H1 (cell line): ENCODE results near the gene JUP. TPM values are rescaled to one million over a fixed set of nuclear protein-coding genes. Genes with fewer than 3 reads are reported as not detected.

Experiments
- CTCF ChIA-PET: fragments of 300-600 bp; sonication (Branson Sonifier 250); formaldehyde crosslinking; loops from one replicate; lab custom pipeline; 2021; ENCODE audit not compliant: partially characterized antibody; lab: Charles Lee
- POLR2A ChIA-PET: fragments of 300-600 bp; sonication (Branson Sonifier 250); formaldehyde crosslinking; loops from one replicate; lab custom pipeline; 2021; ENCODE audit warnings: inconsistent platforms; ENCODE audit not compliant: partially characterized antibody; lab: Charles Lee
- DNase-seq, 2 experiments: peaks; one replicate each; pipeline versions ENCODE4 v3.0.0 to v3.0.0-alpha.2; 2010 to 2022; ENCODE audit warnings: low spot score in 2 of 2, low read depth in 1 of 2, mixed read lengths in 1 of 2
- FAIRE-seq: peaks from 2 replicates; lab custom pipeline; 2011; peaks lifted over from hg19 to GRCh38; lab: Jason Lieb, UNC
- H2AFZ ChIP-seq: 2 replicates; pipeline ENCODE4 v1.8.1; 2012; ENCODE audit warnings: low read length, inconsistent platforms
- H2AK5ac ChIP-seq: 2 replicates; pipeline ENCODE4 v1.6.1; 2013; ENCODE audit warnings: low read depth, low read length
- H2BK120ac ChIP-seq: replicated peaks from 2 replicates; pipeline ENCODE3; 2013; ENCODE audit warnings: low read depth, low read length, inconsistent platforms
- H2BK12ac ChIP-seq: 2 replicates; pipeline ENCODE4 v1.6.1; 2013; ENCODE audit warnings: low read depth, low read length
- H2BK15ac ChIP-seq: 2 replicates; pipeline ENCODE4 v1.6.1; 2013; ENCODE audit warnings: low read length
- H2BK20ac ChIP-seq: 2 replicates; pipeline ENCODE4 v1.6.1; 2013; ENCODE audit warnings: low read length
- H2BK5ac ChIP-seq: 2 replicates; pipeline ENCODE4 v1.6.1; 2013; ENCODE audit warnings: low read depth, low read length
- H3K14ac ChIP-seq: 2 replicates; pipeline ENCODE4 v1.6.1; 2013; ENCODE audit warnings: inconsistent platforms; ENCODE audit not compliant: insufficient read length
- H3K18ac ChIP-seq: 2 replicates; pipeline ENCODE4 v1.6.1; 2013; ENCODE audit warnings: low read length; ENCODE audit errors: extremely low read depth
- H3K23ac ChIP-seq: 2 replicates; pipeline ENCODE4 v1.6.1; 2013; ENCODE audit warnings: inconsistent platforms; ENCODE audit not compliant: insufficient read length
- H3K23me2 ChIP-seq: 2 replicates; pipeline ENCODE4 v1.6.1; 2013; ENCODE audit warnings: low read depth, low read length
- H3K27ac ChIP-seq: 2 replicates; pipeline ENCODE4 v1.6.1; 2011; ENCODE audit warnings: low read depth, low read length, inconsistent platforms
- H3K27me3 ChIP-seq, 4 experiments: replicated peaks in 1 of 4; 1 replicate in 1 of 4; 2 replicates in 3 of 4; pipeline versions ENCODE4 v1.6.1 to v1.8.1; 2011 to 2013; ENCODE audit warnings: low read length in 3 of 4, mild to moderate bottlenecking in 3 of 4, inconsistent platforms in 2 of 4, mixed read lengths in 2 of 4, moderate library complexity in 1 of 4; ENCODE audit not compliant: control insufficient read depth in 3 of 4, insufficient read depth in 3 of 4; ENCODE audit errors: extremely low read depth in 1 of 4
- H3K36me3 ChIP-seq, 4 experiments: 2 replicates each; pipeline versions ENCODE4 v1.6.1 to v1.8.1; 2011 to 2013; ENCODE audit warnings: mild to moderate bottlenecking in 4 of 4, low read length in 3 of 4, moderate library complexity in 2 of 4, control low read depth in 1 of 4, inconsistent platforms in 1 of 4; ENCODE audit not compliant: insufficient read depth in 4 of 4, control insufficient read depth in 2 of 4
- H3K4ac ChIP-seq: replicated peaks from 2 replicates; pipeline ENCODE3; 2013; ENCODE audit warnings: low read length, low read depth, mixed read lengths, inconsistent platforms; ENCODE audit not compliant: insufficient read length
- H3K4me1 ChIP-seq, 4 experiments: replicated peaks in 1 of 4; 1 replicate in 1 of 4; 2 replicates in 3 of 4; pipeline versions ENCODE4 v1.6.1 to v1.8.1; 2011 to 2013; ENCODE audit warnings: low read length in 3 of 4, inconsistent platforms in 2 of 4, mixed read lengths in 1 of 4; ENCODE audit not compliant: insufficient read depth in 4 of 4, control insufficient read depth in 3 of 4
- H3K4me2 ChIP-seq, 2 experiments: 2 replicates each; pipeline versions ENCODE4 v1.6.1 to v1.8.1; 2011 to 2013; ENCODE audit warnings: low read depth in 2 of 2, low read length in 2 of 2, control low read depth in 1 of 2, inconsistent platforms in 1 of 2, mild to moderate bottlenecking in 1 of 2; ENCODE audit not compliant: insufficient read depth in 1 of 2
- H3K4me3 ChIP-seq, 4 experiments: fragments of 200-600, 300-600 bp in 1 of 4; sonication (generic), shearing (Covaris generic), sonication (Bioruptor Twin) in 1 of 4; 2 replicates each; pipeline versions ENCODE4 v1.5.1 to v1.8.1; 2011 to 2016; ENCODE audit warnings: low read length in 4 of 4, low read depth in 3 of 4, control low read depth in 2 of 4, inconsistent platforms in 2 of 4, mild to moderate bottlenecking in 2 of 4, mixed read lengths in 1 of 4, moderate library complexity in 1 of 4; ENCODE audit not compliant: insufficient read depth in 2 of 4; ENCODE audit errors: extremely low read depth in 1 of 4
- H3K56ac ChIP-seq: replicated peaks from 2 replicates; pipeline ENCODE3; 2013; ENCODE audit warnings: low read depth, mild to moderate bottlenecking, mixed read lengths, low read length, inconsistent platforms; ENCODE audit not compliant: insufficient read length
- H3K79me1 ChIP-seq: 2 replicates; pipeline ENCODE4 v1.6.1; 2013; ENCODE audit warnings: low read depth, low read length, control low read depth
- H3K79me2 ChIP-seq, 2 experiments: 2 replicates each; pipeline versions ENCODE4 v1.6.1 to v1.8.1; 2012 to 2013; ENCODE audit warnings: low read length in 2 of 2, mild to moderate bottlenecking in 2 of 2, inconsistent platforms in 1 of 2; ENCODE audit not compliant: insufficient read depth in 2 of 2, control insufficient read depth in 1 of 2
- H3K9ac ChIP-seq, 4 experiments: replicated peaks in 1 of 4; 1 replicate in 1 of 4; 2 replicates in 3 of 4; pipeline versions ENCODE4 v1.6.1 to v1.8.1; 2011 to 2013; ENCODE audit warnings: low read depth in 3 of 4, low read length in 3 of 4, control low read depth in 2 of 4, mild to moderate bottlenecking in 2 of 4, moderate library complexity in 2 of 4, inconsistent platforms in 1 of 4; ENCODE audit errors: extremely low read depth in 1 of 4
- H3K9me3 ChIP-seq, 2 experiments: 2 replicates each; pipeline versions ENCODE4 v1.6.1 to v1.8.1; 2012 to 2013; ENCODE audit warnings: mild to moderate bottlenecking in 2 of 2, moderate library complexity in 2 of 2, control low read depth in 1 of 2, inconsistent platforms in 1 of 2, low read depth in 1 of 2, low read length in 1 of 2, mixed read lengths in 1 of 2; ENCODE audit not compliant: insufficient read depth in 2 of 2
- H4K20me1 ChIP-seq, 2 experiments: replicated peaks in 1 of 2; 2 replicates each; pipeline versions ENCODE3 to v1.8.1; 2011 to 2013; ENCODE audit warnings: inconsistent platforms in 2 of 2, low read length in 2 of 2, mild to moderate bottlenecking in 1 of 2; ENCODE audit not compliant: insufficient read depth in 2 of 2, control insufficient read depth in 1 of 2
- H4K5ac ChIP-seq: 2 replicates; pipeline ENCODE4 v1.6.1; 2013; ENCODE audit warnings: low read length, low read depth, mixed read lengths, inconsistent platforms; ENCODE audit not compliant: insufficient read length
- H4K8ac ChIP-seq: 2 replicates; pipeline ENCODE4 v1.8.0; 2013; ENCODE audit warnings: mild to moderate bottlenecking, moderate library complexity, low read length, inconsistent platforms; ENCODE audit not compliant: insufficient read depth; ENCODE audit errors: extremely low read depth
- H4K91ac ChIP-seq: replicated peaks from 2 replicates; pipeline ENCODE3; 2013; ENCODE audit warnings: low read length, mixed read lengths, inconsistent platforms; ENCODE audit not compliant: insufficient read length
- HDAC2 ChIP-seq, 2 experiments: fragments of 300-600 bp in 1 of 2; sonication (generic) in 1 of 2; IDR thresholded peaks; 2 replicates each; pipeline ENCODE4 v1.6.1; 2011 to 2012; ENCODE audit warnings: low read depth in 2 of 2, low read length in 2 of 2, mild to moderate bottlenecking in 2 of 2, moderate library complexity in 2 of 2, borderline replicate concordance in 1 of 2, inconsistent platforms in 1 of 2
- NANOG ChIP-seq: IDR thresholded peaks from 2 replicates; pipeline ENCODE4 v1.6.1; 2011; ENCODE audit warnings: low read length, low read depth, mild to moderate bottlenecking, inconsistent platforms; ENCODE audit not compliant: insufficient read depth, poor library complexity, severe bottlenecking
- RAD21 ChIP-seq, 2 experiments: IDR thresholded peaks in 1 of 2; conservative IDR thresholded peaks in 1 of 2; 2 replicates each; pipeline ENCODE4 v1.6.1; 2011; ENCODE audit warnings: low read depth in 2 of 2, low read length in 2 of 2, improper control_type of control experiment in 1 of 2, inconsistent platforms in 1 of 2, mild to moderate bottlenecking in 1 of 2, moderate library complexity in 1 of 2
- SP2 ChIP-seq: IDR thresholded peaks from 2 replicates; pipeline ENCODE4 v1.6.1; 2012; ENCODE audit warnings: mild to moderate bottlenecking, low read length, inconsistent platforms
- TEAD4 ChIP-seq: IDR thresholded peaks from 2 replicates; pipeline ENCODE4 v1.6.1; 2012; ENCODE audit warnings: low read depth, low read length, inconsistent platforms, mixed read lengths
- WGBS, 2 experiments: shearing (Covaris generic) in 1 of 2; methylation state at CpG; one replicate each; pipeline versions ENCODE4 v1.1.6 to v1.1.7; 2013 to 2015; ENCODE audit warnings: low lambda C conversion rate in 2 of 2, mixed read lengths in 2 of 2, inconsistent platforms in 1 of 2, low coverage in 1 of 2, missing lambda C conversion rate in 1 of 2; ENCODE audit not compliant: insufficient replicate concordance in 2 of 2, insufficient coverage in 1 of 2, insufficient read length in 1 of 2; ENCODE audit errors: extremely low coverage in 1 of 2, missing lambda C conversion rate in 1 of 2; 5-methylcytosine and 5-hydroxymethylcytosine counted together
- polyA plus RNA-seq, 7 experiments: library from polyadenylated mRNA; depleted of rRNA in 3 of 7; stranded (reverse) in 5 of 7; unstranded in 2 of 7; fragments of >200 nt in 5 of 7; fragments of 200-250 nt in 2 of 7; gene quantifications; 1 replicate in 5 of 7; 2 replicates in 1 of 7; 4 replicates in 1 of 7; pipeline versions ENCODE4 v1.2.1 to v1.2.3, GENCODE V29; 2011 to 2013; ENCODE audit warnings: missing spikeins in 2 of 7, mixed read lengths in 2 of 7
- total RNA-seq: library from RNA; stranded (reverse); fragmentation: NEBNext Ultra II Directional; extraction: Animal tissue kit (Norgen Biotek cat#: 25700); gene quantifications from 2 replicates; pipeline ENCODE4 v1.2.1, GENCODE V29; 2021
- TF ChIP-seq, protein P1 (sequence below), 3 experiments: IDR thresholded peaks; 1 replicate in 2 of 3; 2 replicates in 1 of 3; pipeline versions ENCODE4 v1.5.1 to v1.6.1; 2011; ENCODE audit warnings: low read length in 3 of 3, mild to moderate bottlenecking in 3 of 3, inconsistent platforms in 2 of 3, low read depth in 1 of 3, moderate library complexity in 1 of 3; ENCODE audit not compliant: insufficient read depth in 1 of 3; ENCODE audit errors: control extremely low read depth in 1 of 3

The JUP gene
- total and polyA plus RNA-seq, 2 of the 8 experiments (the other 6 are each of a cell fraction or from before 2014, with no cell fraction given) = 62.8 to 102 TPM

DNA sequence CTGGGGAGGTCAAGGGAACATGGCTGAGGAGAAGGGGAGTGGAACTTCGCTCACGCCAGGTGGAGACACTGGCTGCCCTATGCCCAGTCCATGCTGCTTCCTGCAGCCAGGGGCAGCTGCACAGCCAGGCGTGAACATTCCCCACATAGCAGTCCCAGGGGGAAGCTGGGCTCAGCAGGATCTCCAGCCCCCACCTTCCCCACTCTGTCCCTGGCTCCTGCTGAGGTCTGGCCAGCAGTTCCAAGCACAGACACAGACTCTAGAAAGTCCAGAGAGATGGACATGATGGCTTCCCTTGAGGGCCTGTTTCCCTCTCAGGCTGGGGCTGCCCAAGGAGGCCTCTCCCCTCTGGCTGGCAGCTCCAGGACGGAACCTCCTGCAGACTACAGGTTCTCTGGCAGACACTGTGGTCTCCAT is 9.3 kb downstream of the JUP start:
- Histone ChIP-seq H3K9ac (no peak overlapping the region), H3K4me2 (no peak overlapping the region), H3K9me3 (no peaks in the 10 kb centered on the region), H3K27me3 (no peaks in the 10 kb centered on the region), H2BK20ac (0 out of 2 replicates have a peak overlapping the region, but pooled peaks have one; percentile 75), H4K91ac (peak overlapping the region; percentile 72), H3K23me2 (no peaks in the 10 kb centered on the region), H4K8ac (peak overlapping the region; percentile 23; the same call in 1 of the 2 replicates), H3K79me1 (peaks cover 17% of the 10 kb centered on the region), H2AFZ (no peak overlapping the region), H4K5ac (no peak overlapping the region), H4K20me1 (peaks cover 6 to 19% of the 10 kb centered on the region in 2 experiments), H3K79me2 (peaks cover 0 to 60% of the 10 kb centered on the region in 2 experiments; a peak in 3 of 4 replicates), H3K4me1 (peaks cover 0 to 51% (median 29%) of the 10 kb centered on the region in 4 experiments; a peak in 6 of 7 replicates), H3K36me3 (no peaks in the 10 kb centered on the region), H3K18ac (0 out of 2 replicates have a peak overlapping the region, but pooled peaks have one; percentile 13), H2BK120ac (no peak overlapping the region), H3K4ac (peak overlapping the region; percentile 20), H2BK15ac (no peak overlapping the region), H3K23ac (no peak overlapping the region), H3K14ac (no peak overlapping the region), H2AK5ac (no peak overlapping the region), H2BK5ac (peak overlapping the region; percentile 10), H2BK12ac (peak overlapping the region; percentile 88; the same call in 1 of the 2 replicates), H3K27ac (no peak overlapping the region), H3K56ac (peak overlapping the region; percentile 56), H3K4me3 (no peak overlapping the region)
- FAIRE-seq (no peak), DNase-seq (peak in 1 of 2 experiments; percentile 56)
- WGBS, 2 experiments = 77% methylated on average over 4 of the region's 4 CpGs; no CpG with 5 or more reads in 1 of the 2 experiments
- TF ChIP-seq SP2 = no peak
- no peak for TF ChIP-seq NANOG
- no peak for TF ChIP-seq HDAC2 (IDR thresholded peaks at IDR 0.05; ENCODE audit: borderline replicate concordance in 1 of 2, low read depth in 2 of 2, low read length in 2 of 2)
- peak in 1 of 2 experiments; percentile 15; a peak in 2 of 4 replicates for TF ChIP-seq RAD21 (IDR thresholded peaks at IDR 0.05 in 1 of 2, conservative IDR thresholded peaks at IDR 0.05 in 1 of 2; ENCODE audit: low read depth in 2 of 2, low read length in 2 of 2)
- TF ChIP-seq, protein P1, sequence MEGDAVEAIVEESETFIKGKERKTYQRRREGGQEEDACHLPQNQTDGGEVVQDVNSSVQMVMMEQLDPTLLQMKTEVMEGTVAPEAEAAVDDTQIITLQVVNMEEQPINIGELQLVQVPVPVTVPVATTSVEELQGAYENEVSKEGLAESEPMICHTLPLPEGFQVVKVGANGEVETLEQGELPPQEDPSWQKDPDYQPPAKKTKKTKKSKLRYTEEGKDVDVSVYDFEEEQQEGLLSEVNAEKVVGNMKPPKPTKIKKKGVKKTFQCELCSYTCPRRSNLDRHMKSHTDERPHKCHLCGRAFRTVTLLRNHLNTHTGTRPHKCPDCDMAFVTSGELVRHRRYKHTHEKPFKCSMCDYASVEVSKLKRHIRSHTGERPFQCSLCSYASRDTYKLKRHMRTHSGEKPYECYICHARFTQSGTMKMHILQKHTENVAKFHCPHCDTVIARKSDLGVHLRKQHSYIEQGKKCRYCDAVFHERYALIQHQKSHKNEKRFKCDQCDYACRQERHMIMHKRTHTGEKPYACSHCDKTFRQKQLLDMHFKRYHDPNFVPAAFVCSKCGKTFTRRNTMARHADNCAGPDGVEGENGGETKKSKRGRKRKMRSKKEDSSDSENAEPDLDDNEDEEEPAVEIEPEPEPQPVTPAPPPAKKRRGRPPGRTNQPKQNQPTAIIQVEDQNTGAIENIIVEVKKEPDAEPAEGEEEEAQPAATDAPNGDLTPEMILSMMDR (IDR thresholded peaks at IDR 0.05; ENCODE audit: control extremely low read depth in 1 of 3, insufficient read depth in 1 of 3, low read depth in 1 of 3, low read length in 3 of 3) = peak; percentile 19 to 51 (median 21)
- TF ChIP-seq TEAD4 = peak; percentile 90
- ChIA-PET CTCF (interaction anchor here (0.7 to 6.8 kb wide), 7 partner anchors 9 to 39 kb away, joined by 3 to 55 read pairs (median 6); partner anchors contain the start of gene JUP), POLR2A (interaction anchor here (0.7 to 7.5 kb wide), 13 partner anchors 8 to 347 kb away, joined by 3 to 83 read pairs (median 4); partner anchors contain the start of genes HAP1, JUP and ODAD4)
